ENCODE results near the gene FAM171A1.

FAM171A1 gene

DNA sequence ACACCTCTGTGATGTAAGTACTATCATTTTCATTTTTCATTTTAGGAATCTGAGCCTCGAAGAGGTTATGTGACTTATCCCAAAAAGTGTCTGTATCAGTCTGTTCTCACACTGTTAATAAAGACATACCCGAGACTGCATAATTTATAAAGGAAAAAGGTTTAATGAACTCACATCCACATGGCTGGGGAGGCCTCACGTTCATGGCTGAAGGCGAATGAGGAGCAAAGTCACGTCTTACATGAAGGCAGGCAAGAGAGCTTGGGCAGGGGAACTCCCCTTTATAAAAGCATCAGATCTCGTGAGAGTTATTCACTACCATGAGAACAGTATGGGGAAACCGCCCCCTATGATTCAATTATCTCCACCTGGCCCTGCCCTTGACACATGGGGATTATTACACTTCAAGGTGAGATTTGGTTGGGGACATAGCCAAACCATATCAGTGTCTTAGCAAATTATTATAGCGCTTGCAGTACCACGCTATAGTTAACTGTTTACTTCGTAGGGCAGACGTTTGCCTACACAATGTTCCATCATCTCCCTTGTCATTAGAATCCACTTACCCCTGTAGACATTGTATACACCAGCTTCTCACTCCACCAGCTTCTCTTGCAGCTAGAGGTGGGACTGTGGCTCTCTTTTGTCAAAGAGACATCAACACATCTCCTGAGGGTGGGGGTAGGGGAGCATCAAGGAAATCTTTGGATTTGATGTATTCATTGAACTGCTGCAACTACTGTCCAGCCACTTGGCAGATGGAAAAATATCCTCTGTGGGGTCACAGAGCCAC is 187.2 kb downstream of the FAM171A1 start:
- H3K27me3 ChIP-seq (ENCODE audit: insufficient read depth, low read depth) = no peaks in the 10 kb centered on the region
- TF ChIP-seq, protein P1, sequence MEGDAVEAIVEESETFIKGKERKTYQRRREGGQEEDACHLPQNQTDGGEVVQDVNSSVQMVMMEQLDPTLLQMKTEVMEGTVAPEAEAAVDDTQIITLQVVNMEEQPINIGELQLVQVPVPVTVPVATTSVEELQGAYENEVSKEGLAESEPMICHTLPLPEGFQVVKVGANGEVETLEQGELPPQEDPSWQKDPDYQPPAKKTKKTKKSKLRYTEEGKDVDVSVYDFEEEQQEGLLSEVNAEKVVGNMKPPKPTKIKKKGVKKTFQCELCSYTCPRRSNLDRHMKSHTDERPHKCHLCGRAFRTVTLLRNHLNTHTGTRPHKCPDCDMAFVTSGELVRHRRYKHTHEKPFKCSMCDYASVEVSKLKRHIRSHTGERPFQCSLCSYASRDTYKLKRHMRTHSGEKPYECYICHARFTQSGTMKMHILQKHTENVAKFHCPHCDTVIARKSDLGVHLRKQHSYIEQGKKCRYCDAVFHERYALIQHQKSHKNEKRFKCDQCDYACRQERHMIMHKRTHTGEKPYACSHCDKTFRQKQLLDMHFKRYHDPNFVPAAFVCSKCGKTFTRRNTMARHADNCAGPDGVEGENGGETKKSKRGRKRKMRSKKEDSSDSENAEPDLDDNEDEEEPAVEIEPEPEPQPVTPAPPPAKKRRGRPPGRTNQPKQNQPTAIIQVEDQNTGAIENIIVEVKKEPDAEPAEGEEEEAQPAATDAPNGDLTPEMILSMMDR (conservative IDR thresholded peaks at IDR 0.05; ENCODE audit: low read depth, low read length) = no peak
- H3K4me3 ChIP-seq (IDR thresholded peaks at IDR 0.05; ENCODE audit: insufficient read depth, low read depth, low read length) = no peak overlapping the region
- no peaks in the 10 kb centered on the region for H4K20me1 ChIP-seq (ENCODE audit: insufficient read depth)
- no peak overlapping the region for H3K27ac ChIP-seq
- no peak overlapping the region for H3K9ac ChIP-seq
- H3K4me2 ChIP-seq = no peak overlapping the region
- no peaks in the 10 kb centered on the region for H3K36me3 ChIP-seq (ENCODE audit: insufficient read depth)
- H3K4me1 ChIP-seq (ENCODE audit: low read depth, poor library complexity, severe bottlenecking) = no peaks in the 10 kb centered on the region
- no peak overlapping the region for H2AFZ ChIP-seq (ENCODE audit: low read depth)
- no peaks in the 10 kb centered on the region for H3K79me2 ChIP-seq (ENCODE audit: insufficient read depth, low read depth)

DNA sequence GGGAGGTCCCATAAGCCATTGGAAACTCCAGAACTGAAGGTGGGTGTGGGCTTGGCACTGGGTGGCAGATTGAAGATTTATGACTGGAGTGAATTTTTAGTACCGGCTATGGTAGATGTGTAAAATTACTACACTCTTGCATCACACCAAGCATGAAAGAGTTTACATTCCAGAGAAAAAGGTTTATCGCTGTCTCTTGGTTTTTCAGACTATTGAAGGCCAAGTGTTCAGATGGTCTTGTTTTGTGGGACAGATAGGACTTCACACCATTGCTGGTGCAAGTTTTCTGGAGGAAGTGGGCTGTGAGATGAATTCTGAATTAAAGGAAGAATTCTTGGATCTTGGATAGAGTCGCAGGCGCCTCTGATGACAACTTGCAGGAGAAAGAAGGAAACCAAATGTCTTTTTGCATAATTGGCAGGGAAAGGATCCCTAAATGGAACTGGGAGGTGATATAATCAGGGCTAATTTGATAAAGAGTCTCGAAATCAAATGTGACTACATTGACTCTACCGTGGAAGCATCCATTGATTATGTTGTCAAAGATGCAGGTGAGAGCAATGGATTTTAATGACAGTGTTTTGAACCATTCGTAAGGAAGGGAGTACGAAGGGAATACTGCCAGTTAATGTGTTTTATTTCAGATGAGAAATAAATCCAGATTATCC is 188.4 kb downstream of the FAM171A1 start:
- Histone ChIP-seq H3K9ac (no peak overlapping the region), H4K20me1 (ENCODE audit: insufficient read depth) (no peaks in the 10 kb centered on the region), H3K27ac (no peak overlapping the region), H3K4me2 (no peak overlapping the region), H3K4me1 (ENCODE audit: low read depth, poor library complexity, severe bottlenecking) (no peaks in the 10 kb centered on the region), H3K4me3 (IDR thresholded peaks at IDR 0.05; ENCODE audit: insufficient read depth, low read depth, low read length) (no peak overlapping the region), H3K36me3 (ENCODE audit: insufficient read depth) (no peaks in the 10 kb centered on the region), H3K79me2 (ENCODE audit: insufficient read depth, low read depth) (no peaks in the 10 kb centered on the region), H3K27me3 (ENCODE audit: insufficient read depth, low read depth) (no peaks in the 10 kb centered on the region), H2AFZ (ENCODE audit: low read depth) (no peak overlapping the region)
- TF ChIP-seq, protein P1 (conservative IDR thresholded peaks at IDR 0.05; ENCODE audit: low read depth, low read length) = no peak

DNA sequence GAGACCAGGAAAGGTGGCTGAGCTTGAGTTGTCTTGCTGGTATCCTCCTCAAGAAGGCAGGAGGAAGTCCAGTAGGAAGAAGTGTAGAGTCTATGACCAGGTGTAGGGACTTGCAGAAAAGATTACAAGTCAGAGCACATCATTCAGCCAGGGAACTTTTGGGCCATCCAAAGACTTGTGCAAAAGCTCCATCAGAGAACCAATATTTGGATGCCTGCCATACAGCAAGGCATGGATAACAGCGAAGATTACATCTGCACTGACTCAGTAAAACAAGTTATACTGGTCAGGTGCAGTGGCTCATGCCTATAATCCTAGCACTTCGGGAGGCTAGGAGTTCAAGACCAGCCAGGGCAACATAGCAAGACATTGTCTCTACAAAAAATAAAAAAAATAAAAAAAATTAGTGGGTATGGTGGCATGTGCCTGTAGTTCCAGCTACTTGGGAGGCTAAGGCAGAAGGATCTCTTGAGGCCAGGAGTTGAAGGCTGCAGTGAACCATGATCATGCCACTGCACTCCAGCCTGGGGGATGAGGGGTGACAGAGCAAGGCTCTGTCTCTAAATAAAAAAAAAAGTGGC is 189.4 kb downstream of the FAM171A1 start:
- no peak overlapping the region for H2AFZ ChIP-seq (ENCODE audit: low read depth)
- TF ChIP-seq, protein P1 (conservative IDR thresholded peaks at IDR 0.05; ENCODE audit: low read depth, low read length) = no peak
- no peak overlapping the region for H3K9ac ChIP-seq
- no peaks in the 10 kb centered on the region for H3K79me2 ChIP-seq (ENCODE audit: insufficient read depth, low read depth)
- no peak overlapping the region for H3K4me2 ChIP-seq
- H3K4me1 ChIP-seq (ENCODE audit: low read depth, poor library complexity, severe bottlenecking) = no peaks in the 10 kb centered on the region
- H3K4me3 ChIP-seq (IDR thresholded peaks at IDR 0.05; ENCODE audit: insufficient read depth, low read depth, low read length) = no peak overlapping the region
- H3K27me3 ChIP-seq (ENCODE audit: insufficient read depth, low read depth) = no peaks in the 10 kb centered on the region
- H3K27ac ChIP-seq = no peak overlapping the region
- H3K36me3 ChIP-seq (ENCODE audit: insufficient read depth) = no peaks in the 10 kb centered on the region
- no peaks in the 10 kb centered on the region for H4K20me1 ChIP-seq (ENCODE audit: insufficient read depth)

DNA sequence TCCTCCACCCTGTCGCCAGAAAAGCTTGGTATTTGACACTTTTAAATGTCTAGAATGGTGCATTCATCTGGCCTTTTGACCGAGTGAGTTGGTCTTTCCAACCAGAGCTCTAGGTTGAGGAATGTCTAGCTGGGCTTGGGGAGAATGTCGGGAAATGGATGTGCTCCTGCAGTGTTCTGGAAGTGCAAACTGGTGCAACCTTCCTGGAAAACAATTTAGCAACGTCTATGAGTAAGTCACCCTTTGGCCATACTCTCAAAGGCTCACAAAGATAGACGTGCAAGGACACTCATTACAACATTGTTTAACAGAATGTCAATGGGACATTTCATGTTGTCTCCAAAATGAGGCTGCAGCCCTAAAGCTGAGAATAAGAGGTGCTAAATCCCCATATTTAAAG is 190.4 kb downstream of the FAM171A1 start:
- TF ChIP-seq, protein P1 (conservative IDR thresholded peaks at IDR 0.05; ENCODE audit: low read depth, low read length) = no peak
- Histone ChIP-seq H3K4me2 (no peak overlapping the region), H3K79me2 (ENCODE audit: insufficient read depth, low read depth) (no peaks in the 10 kb centered on the region), H3K4me3 (IDR thresholded peaks at IDR 0.05; ENCODE audit: insufficient read depth, low read depth, low read length) (no peak overlapping the region), H2AFZ (ENCODE audit: low read depth) (no peak overlapping the region), H4K20me1 (ENCODE audit: insufficient read depth) (no peaks in the 10 kb centered on the region), H3K27me3 (ENCODE audit: insufficient read depth, low read depth) (no peaks in the 10 kb centered on the region), H3K9ac (no peak overlapping the region), H3K36me3 (ENCODE audit: insufficient read depth) (no peaks in the 10 kb centered on the region), H3K4me1 (ENCODE audit: low read depth, poor library complexity, severe bottlenecking) (no peaks in the 10 kb centered on the region), H3K27ac (no peak overlapping the region)

Measured in KMS-11 (cell line).